OCI-LY1 (cell line): ENCODE results near the gene PAPSS2.

Experiments used
- EZH2 ChIP-seq: fragments of 200-600 bp; sonication (generic), shearing (Covaris generic); IDR thresholded peaks from 2 replicates; pipeline ENCODE4 v1.8.0; 2017; ENCODE audit warnings: borderline replicate concordance, mixed run types, mild to moderate bottlenecking, antibody characterized with exemption, low read length, moderate library complexity, mixed read lengths
- TF ChIP-seq, protein P1 (sequence below): fragments of 200-600 bp; sonication (generic), shearing (Covaris generic); IDR thresholded peaks from 2 replicates; pipeline ENCODE4 v1.5.1; 2017; ENCODE audit warnings: mild to moderate bottlenecking, antibody characterized with exemption, low read length, moderate library complexity, mixed read lengths

DNA sequence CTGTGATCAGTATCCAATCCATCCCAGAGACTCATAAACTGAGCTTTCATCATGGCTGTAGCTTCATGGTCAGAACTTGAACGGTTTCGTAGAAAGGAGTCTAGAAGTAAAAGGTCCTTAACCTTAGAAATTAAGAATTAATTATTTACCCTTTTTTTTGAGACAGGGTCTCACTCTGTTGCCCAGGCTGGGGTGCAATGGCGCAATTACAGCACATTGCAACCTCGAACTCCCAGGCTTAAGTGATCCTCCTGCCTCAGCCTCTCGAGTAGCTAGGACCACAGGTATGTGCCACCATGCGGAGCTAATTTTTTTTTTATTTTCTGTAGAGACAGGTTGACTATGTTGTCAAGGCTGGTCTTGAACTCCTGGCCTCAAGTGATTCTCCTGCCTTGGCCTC is 116.7 kb downstream of the PAPSS2 start:
- TF ChIP-seq, protein P1, sequence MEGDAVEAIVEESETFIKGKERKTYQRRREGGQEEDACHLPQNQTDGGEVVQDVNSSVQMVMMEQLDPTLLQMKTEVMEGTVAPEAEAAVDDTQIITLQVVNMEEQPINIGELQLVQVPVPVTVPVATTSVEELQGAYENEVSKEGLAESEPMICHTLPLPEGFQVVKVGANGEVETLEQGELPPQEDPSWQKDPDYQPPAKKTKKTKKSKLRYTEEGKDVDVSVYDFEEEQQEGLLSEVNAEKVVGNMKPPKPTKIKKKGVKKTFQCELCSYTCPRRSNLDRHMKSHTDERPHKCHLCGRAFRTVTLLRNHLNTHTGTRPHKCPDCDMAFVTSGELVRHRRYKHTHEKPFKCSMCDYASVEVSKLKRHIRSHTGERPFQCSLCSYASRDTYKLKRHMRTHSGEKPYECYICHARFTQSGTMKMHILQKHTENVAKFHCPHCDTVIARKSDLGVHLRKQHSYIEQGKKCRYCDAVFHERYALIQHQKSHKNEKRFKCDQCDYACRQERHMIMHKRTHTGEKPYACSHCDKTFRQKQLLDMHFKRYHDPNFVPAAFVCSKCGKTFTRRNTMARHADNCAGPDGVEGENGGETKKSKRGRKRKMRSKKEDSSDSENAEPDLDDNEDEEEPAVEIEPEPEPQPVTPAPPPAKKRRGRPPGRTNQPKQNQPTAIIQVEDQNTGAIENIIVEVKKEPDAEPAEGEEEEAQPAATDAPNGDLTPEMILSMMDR = no peak
- no peak for TF ChIP-seq EZH2
